GM12865 (cell line): ENCODE results near the gene ACTA2.

Experiments
- DNase-seq: peaks from one replicate; pipeline ENCODE4 v3.0.0; 2010; ENCODE audit warnings: low read depth
- H3K4me3 ChIP-seq: 2 replicates; pipeline ENCODE4 v1.5.1; 2011; ENCODE audit warnings: mild to moderate bottlenecking, low read depth, low read length, control low read depth
- TF ChIP-seq, protein P1 (sequence below): IDR thresholded peaks from 2 replicates; pipeline ENCODE4 v1.5.1; 2011; ENCODE audit warnings: low read length, control low read depth, low read depth, inconsistent platforms; ENCODE audit not compliant: insufficient read depth; ENCODE audit errors: missing control alignments

The ACTA2 gene

DNA sequence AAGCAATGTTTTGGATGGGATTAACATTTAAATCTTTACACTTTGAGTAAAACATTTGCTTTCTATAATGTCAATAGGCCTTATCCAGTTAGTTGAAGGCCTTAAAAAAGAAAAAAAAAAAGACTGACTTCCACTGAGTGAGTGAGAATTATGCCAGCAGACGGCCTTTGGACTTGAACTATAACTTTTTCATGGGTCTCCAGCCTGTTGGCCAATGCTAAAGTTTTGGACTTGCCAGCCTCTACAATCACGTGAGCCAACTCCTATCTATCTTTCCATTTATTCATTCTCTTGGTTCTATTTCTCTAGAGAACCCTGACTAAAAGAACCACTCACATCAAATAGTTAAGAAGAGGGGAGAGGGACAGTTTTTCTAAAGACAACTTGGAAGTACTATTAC is 35.3 kb upstream of the ACTA2 start:
- TF ChIP-seq, protein P1, sequence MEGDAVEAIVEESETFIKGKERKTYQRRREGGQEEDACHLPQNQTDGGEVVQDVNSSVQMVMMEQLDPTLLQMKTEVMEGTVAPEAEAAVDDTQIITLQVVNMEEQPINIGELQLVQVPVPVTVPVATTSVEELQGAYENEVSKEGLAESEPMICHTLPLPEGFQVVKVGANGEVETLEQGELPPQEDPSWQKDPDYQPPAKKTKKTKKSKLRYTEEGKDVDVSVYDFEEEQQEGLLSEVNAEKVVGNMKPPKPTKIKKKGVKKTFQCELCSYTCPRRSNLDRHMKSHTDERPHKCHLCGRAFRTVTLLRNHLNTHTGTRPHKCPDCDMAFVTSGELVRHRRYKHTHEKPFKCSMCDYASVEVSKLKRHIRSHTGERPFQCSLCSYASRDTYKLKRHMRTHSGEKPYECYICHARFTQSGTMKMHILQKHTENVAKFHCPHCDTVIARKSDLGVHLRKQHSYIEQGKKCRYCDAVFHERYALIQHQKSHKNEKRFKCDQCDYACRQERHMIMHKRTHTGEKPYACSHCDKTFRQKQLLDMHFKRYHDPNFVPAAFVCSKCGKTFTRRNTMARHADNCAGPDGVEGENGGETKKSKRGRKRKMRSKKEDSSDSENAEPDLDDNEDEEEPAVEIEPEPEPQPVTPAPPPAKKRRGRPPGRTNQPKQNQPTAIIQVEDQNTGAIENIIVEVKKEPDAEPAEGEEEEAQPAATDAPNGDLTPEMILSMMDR = no peak
- H3K4me3 ChIP-seq = no peak overlapping the region
- DNase-seq = no peak

DNA sequence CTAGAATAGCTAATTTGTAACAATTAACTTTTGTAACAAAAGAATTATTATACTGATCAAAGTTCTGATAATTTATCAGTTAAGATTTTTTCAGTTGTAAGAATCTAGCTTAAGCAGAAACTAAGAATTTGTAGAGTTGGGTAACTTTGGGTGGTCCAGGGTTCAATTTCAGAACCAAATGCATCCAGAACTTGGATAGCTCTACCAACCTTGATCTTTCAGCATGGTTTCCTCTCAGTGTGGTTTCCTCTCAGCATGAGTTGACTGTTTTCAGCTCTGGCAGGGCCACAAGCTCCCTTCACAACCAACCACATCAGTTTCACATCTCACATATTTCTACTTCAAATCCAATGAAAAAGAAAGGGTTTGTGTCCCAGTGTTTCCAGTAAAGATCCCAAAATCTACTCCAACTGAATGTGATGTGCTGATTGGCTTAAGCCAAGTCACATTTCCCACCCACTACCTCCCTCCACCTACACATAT is 34.7 kb upstream of the ACTA2 start:
- DNase-seq = peak; percentile 66

DNA sequence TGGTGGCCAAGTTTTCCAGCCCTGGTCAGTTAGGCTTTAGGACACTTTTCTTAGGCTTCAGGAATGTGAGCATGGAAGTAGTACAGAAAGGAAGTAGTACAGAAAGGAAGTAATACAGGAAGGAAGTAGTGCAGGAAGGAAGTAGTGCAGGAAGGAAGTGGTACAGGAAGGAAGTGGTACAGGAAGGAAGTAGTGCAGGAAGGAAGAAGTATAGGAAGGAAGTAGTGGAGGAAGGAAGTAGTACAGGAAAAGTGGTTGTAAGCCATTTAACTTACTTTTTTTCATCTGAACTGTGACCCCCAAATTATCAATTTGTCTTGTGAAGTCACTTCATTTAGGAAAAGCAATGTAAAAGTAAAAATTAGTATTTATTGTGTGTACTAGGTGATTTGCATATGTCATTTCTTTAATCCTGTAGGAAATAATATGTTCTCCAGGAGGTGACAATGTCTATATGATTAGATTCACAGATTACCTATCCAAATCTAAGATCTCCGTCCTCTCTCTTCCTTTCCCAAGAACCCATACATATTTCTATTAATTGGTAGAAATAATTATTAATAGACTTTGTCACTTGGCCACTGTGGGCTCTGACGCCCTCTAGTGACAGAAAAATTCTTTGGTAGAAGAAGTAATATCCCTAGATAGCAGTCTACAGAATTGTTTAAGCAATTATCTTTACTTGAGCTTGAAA is 34.1 kb upstream of the ACTA2 start:
- TF ChIP-seq, protein P1 = peak; percentile 43
- peak; percentile 57 for DNase-seq
- H3K4me3 ChIP-seq = no peak overlapping the region

More for the DNA sequence above, 34.7 kb upstream of the ACTA2 start:
- TF ChIP-seq, protein P1 = no peak
- H3K4me3 ChIP-seq = no peak overlapping the region

DNA sequence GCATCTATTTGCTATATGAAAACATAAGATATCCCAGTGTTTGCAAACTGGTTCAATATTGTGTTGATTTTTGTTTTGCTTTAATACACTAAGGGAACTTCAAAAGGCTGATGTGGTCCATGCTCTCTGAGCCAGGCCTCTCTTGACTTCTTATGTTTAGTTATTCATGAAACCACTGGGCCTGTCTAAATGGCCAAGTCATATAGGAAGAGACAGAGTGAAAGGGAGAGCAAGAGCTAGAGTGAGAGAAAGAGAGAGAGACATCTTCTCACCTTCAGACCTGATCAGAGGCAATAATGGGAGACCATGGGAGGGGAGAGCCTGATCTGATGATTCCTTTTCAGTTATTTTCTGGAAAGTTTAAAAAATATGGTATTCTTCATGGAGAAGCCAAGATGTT is 32.0 kb upstream of the ACTA2 start:
- no peak for DNase-seq
- no peak overlapping the region for H3K4me3 ChIP-seq
- TF ChIP-seq, protein P1 = no peak

DNA sequence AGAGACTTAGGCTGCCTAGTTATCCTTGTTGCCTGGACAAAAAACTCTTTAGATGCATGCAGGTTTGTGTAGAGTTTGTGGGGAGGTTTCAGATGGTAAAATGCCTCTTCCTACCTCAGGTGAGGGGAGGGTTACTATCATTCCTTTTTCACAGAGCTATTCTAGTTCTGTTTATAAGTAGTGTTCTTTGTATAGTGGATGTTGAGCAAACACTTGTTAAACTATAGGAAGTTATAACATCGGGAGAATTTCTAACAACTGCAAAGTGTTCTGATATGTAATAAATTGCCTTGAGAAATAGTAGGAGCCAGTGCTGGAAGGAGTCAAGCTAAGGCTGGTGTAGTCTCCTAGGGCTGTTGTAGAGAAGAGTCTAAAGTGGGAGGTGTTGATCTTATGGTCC is 31.4 kb upstream of the ACTA2 start:
- TF ChIP-seq, protein P1 = no peak
- no peak for DNase-seq
- H3K4me3 ChIP-seq = no peak overlapping the region

DNA sequence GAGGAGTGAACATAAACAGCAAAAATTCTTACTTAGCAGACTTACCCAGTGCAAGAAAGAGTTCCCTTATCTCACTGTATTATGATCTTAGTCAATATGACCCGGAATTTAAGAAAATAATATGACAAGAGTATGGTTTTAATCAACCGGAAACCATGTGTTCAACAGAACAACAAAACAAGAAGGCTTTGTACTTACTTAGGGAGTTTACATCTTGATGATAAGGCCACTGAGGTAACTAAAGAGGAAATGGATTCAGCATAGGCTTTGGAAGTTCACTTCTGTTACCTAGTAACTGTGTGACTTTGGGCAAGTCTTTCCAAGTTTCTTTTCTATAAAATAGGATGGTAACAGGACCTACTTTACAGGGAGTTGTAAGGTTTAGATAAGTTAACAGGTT is 30.6 kb upstream of the ACTA2 start:
- DNase-seq = no peak
- H3K4me3 ChIP-seq = no peak overlapping the region
- TF ChIP-seq, protein P1 = no peak

DNA sequence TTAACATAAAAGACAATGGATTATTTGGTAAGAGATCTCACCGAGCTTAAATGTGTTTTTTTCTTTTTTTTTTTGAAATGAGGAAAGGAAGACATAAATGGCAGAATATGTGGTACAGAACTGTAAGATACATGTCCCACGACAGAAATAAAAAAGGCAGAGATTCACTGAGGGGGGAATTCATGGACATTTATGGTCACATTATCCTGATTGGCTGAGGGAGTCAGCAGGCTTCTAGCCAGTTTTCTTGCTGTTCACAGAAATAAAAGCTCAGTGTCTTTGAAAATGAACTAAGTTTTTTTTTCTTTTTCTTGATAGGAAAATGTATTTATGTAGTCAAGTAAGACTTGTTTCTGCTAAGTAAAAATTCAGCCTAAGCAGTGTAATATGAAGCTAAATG is 29.8 kb upstream of the ACTA2 start:
- no peak overlapping the region for H3K4me3 ChIP-seq
- TF ChIP-seq, protein P1 = no peak
- no peak for DNase-seq
